A549 (cell line): Measurements from ENCODE around the gene TJP3. TPM values are rescaled to one million over a fixed set of nuclear protein-coding genes. Genes with fewer than 3 reads are reported as not detected.

ENCODE experiments used
- ATAC-seq, 2 experiments: fragments of 200-7000 bp in 1 of 2; fragments of >200 bp in 1 of 2; cut with Nextera tagmentation in 1 of 2; cut with Tn5 transposase in 1 of 2; 3 replicates each; pipeline versions ENCODE4 v1.8.0 to v1.9.1; 2018 to 2020; ENCODE audit warnings: mild to moderate bottlenecking in 1 of 2, moderate library complexity in 1 of 2
- CTCF ChIA-PET: fragments of 300-600 bp; sonication (Branson Sonifier 250); formaldehyde crosslinking; extraction: SDS; loops from one replicate; lab custom pipeline; 2021; ENCODE audit warnings: antibody characterized with exemption, inconsistent platforms; lab: Yijun Ruan, JAX
- POLR2A ChIA-PET: fragments of 350-600 bp; formaldehyde crosslinking; extraction: SDS; loops from one replicate; lab custom pipeline; 2021; ENCODE audit warnings: antibody characterized with exemption, inconsistent platforms; lab: Yijun Ruan, JAX
- DNase-seq, 2 experiments: peaks; one replicate each; pipeline versions ENCODE4 v3.0.0 to v3.0.0-alpha.2; 2011 to 2016; ENCODE audit warnings: low read depth in 1 of 2, low spot score in 1 of 2
- FAIRE-seq: peaks from 2 replicates; lab custom pipeline; 2011; peaks lifted over from hg19 to GRCh38; lab: Jason Lieb, UNC
- H3K27ac ChIP-seq, 2 experiments: fragments of >200 bp; sonication (Bioruptor Twin); formaldehyde crosslinking; 3 replicates each; pipeline ENCODE4 v1.5.1; 2016 to 2017
- H3K4me1 ChIP-seq: fragments of >200 bp; sonication (Bioruptor Twin); formaldehyde crosslinking; 3 replicates; pipeline ENCODE4 v1.6.1; 2016
- H3K4me2 ChIP-seq: fragments of >200 bp; sonication (Bioruptor Twin); formaldehyde crosslinking; 3 replicates; pipeline ENCODE4 v1.6.1; 2016
- H3K4me3 ChIP-seq: fragments of >200 bp; sonication (Bioruptor Twin); formaldehyde crosslinking; 3 replicates; pipeline ENCODE4 v1.5.1; 2016
- H3K9me3 ChIP-seq: fragments of >200 bp; sonication (Bioruptor Twin); formaldehyde crosslinking; 3 replicates; pipeline ENCODE4 v1.6.1; 2016
- BHLHE40 ChIP-seq: IDR thresholded peaks from 2 replicates; pipeline ENCODE4 v1.6.1; 2012; ENCODE audit warnings: low read depth, low read length, inconsistent platforms
- CEBPB ChIP-seq, 2 experiments: fragments of >200 bp in 1 of 2; sonication (Bioruptor Twin) in 1 of 2; formaldehyde crosslinking in 1 of 2; IDR thresholded peaks; 2 replicates each; pipeline ENCODE4 v1.6.1; 2012 to 2016
- FOSB ChIP-seq: fragments of 250-450 bp; sonication (Bioruptor Pico); IDR thresholded peaks from 2 replicates; pipeline ENCODE4 v1.5.0; 2020; ENCODE audit warnings: mild to moderate bottlenecking, moderate library complexity
- FOSL2 ChIP-seq, 2 experiments: fragments of 450-650 bp in 1 of 2; fragments of >200 bp in 1 of 2; sonication (Bioruptor Twin) in 1 of 2; formaldehyde crosslinking; IDR thresholded peaks; 2 replicates each; pipeline versions ENCODE4 v1.5.0 to v1.6.1; 2016 to 2020; ENCODE audit warnings: mild to moderate bottlenecking in 1 of 2, moderate library complexity in 1 of 2
- HDAC2 ChIP-seq: fragments of 200-600 bp; sonication (generic); IDR thresholded peaks from 2 replicates; pipeline ENCODE4 v1.6.1; 2016
- HEYL ChIP-seq: fragments of 250-450 bp; sonication (Bioruptor Pico); IDR thresholded peaks from 2 replicates; pipeline ENCODE4 v1.8.0; 2021; ENCODE audit warnings: mild to moderate bottlenecking, moderate library complexity
- HOXA7 ChIP-seq: fragments of 250-450 bp; sonication (Bioruptor Pico); IDR thresholded peaks from 2 replicates; pipeline ENCODE4 v1.5.0; 2020; ENCODE audit warnings: mild to moderate bottlenecking, moderate library complexity
- HOXB13 ChIP-seq: fragments of 250-450 bp; sonication (Bioruptor Pico); IDR thresholded peaks from 2 replicates; pipeline ENCODE4 v1.5.0; 2020; ENCODE audit warnings: low read depth, mild to moderate bottlenecking, moderate library complexity
- HOXB5 ChIP-seq: fragments of 250-450 bp; sonication (Bioruptor Pico); IDR thresholded peaks from 2 replicates; pipeline ENCODE4 v1.5.0; 2020; ENCODE audit warnings: mild to moderate bottlenecking, moderate library complexity
- MAFK ChIP-seq: fragments of 450-650 bp; IDR thresholded peaks from 2 replicates; pipeline ENCODE4 v1.6.1; 2014; ENCODE audit not compliant: partially characterized antibody
- MYC ChIP-seq: IDR thresholded peaks from 2 replicates; pipeline ENCODE4 v1.6.1; 2012; ENCODE audit warnings: mild to moderate bottlenecking, inconsistent platforms, low read length, improper control_type of control experiment, borderline replicate concordance
- NPAS2 ChIP-seq: fragments of 250-450 bp; sonication (Bioruptor Pico); IDR thresholded peaks from 2 replicates; pipeline ENCODE4 v1.8.0; 2022; ENCODE audit warnings: mild to moderate bottlenecking, moderate library complexity, borderline replicate concordance
- NR3C1 ChIP-seq: fragments of >200 bp; sonication (Bioruptor Twin); formaldehyde crosslinking; IDR thresholded peaks from 3 replicates; pipeline ENCODE4 v1.6.1; 2017
- POLR2AphosphoS2 ChIP-seq: conservative IDR thresholded peaks from 2 replicates; pipeline ENCODE4 v1.6.1; 2012; ENCODE audit warnings: low read length, improper control_type of control experiment, inconsistent platforms
- RAD21 ChIP-seq, 2 experiments: fragments of >200 bp in 1 of 2; sonication (Bioruptor Twin) in 1 of 2; formaldehyde crosslinking in 1 of 2; IDR thresholded peaks in 1 of 2; conservative IDR thresholded peaks in 1 of 2; 2 replicates in 1 of 2; 3 replicates in 1 of 2; pipeline ENCODE4 v1.6.1; 2012 to 2018; ENCODE audit warnings: inconsistent platforms in 1 of 2
- SMC3 ChIP-seq: fragments of >200 bp; sonication (Bioruptor Twin); formaldehyde crosslinking; IDR thresholded peaks from 3 replicates; pipeline ENCODE4 v1.6.1; 2018; ENCODE audit warnings: inconsistent platforms
- WGBS: methylation state at CpG from one replicate; pipeline ENCODE4 v1.1.6; 2017; ENCODE audit errors: missing lambda C conversion rate; 5-methylcytosine and 5-hydroxymethylcytosine counted together
- polyA plus RNA-seq, 4 experiments: library from polyadenylated mRNA; depleted of rRNA in 3 of 4; stranded (reverse); fragments of >200 nt; fragmentation: RNase III in 1 of 4; extraction: RNeasy Plus Mini Kit Qiagen cat#74134 plus additional on column Dnase treatment in 1 of 4; gene quantifications; 2 replicates in 3 of 4; 3 replicates in 1 of 4; pipeline ENCODE4 v1.2.3, GENCODE V29; 2011 to 2017
- TF ChIP-seq, protein P1 (sequence below): fragments of 450-650 bp; IDR thresholded peaks from 2 replicates; pipeline ENCODE4 v1.6.1; 2014; ENCODE audit warnings: antibody characterized with exemption
- TF ChIP-seq, protein P2 (sequence below): fragments of 250-450 bp; sonication (Bioruptor Pico); IDR thresholded peaks from 2 replicates; pipeline ENCODE4 v1.5.0; 2021; ENCODE audit warnings: mild to moderate bottlenecking, moderate library complexity, borderline replicate concordance
- TF ChIP-seq, protein P3 (sequence below): fragments of >200 bp; sonication (Bioruptor Twin); formaldehyde crosslinking; IDR thresholded peaks from 3 replicates; pipeline ENCODE4 v1.5.1; 2016
- TF ChIP-seq, protein P4 (sequence below): IDR thresholded peaks from 2 replicates; pipeline ENCODE4 v1.6.1; 2012; ENCODE audit warnings: low read depth, borderline replicate concordance
- TF ChIP-seq, protein P5 (sequence below): fragments of >200 bp; sonication (Bioruptor Twin); formaldehyde crosslinking; IDR thresholded peaks from 3 replicates; pipeline ENCODE4 v1.6.1; 2016

The TJP3 gene
- polyA plus RNA-seq, 2 of the 4 experiments (the other 2 are of a cell fraction), result 1.5 to 2.3 TPM

DNA sequence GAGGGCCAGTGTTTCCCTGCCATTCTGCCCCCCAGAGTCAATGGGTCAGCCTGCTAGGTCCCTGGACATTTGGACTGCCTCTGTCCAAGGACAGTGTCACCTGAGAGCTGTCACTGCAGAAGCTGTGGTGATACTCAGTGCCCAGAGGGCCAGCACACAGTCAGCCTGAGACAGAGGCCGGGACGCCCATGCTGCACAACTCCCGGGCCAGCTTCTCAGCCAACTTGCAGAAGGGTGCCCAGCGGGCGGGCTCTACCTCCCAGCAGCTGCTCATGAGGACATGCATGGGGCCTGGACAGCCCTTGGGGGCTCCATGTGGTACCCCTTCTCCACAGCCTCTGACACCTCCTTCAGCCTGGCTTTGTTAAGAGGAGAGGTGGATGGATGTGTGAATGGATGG is 67.6 kb downstream of the TJP3 start:
- WGBS, result no CpG with 5 or more reads among the region's 5 CpGs
- CTCF ChIA-PET, result interaction anchor here (1.1 to 1.6 kb wide), 2 partner anchors 13 to 14 kb away, joined by 3 read pairs; partner anchors contain the start of gene MRPL54

DNA sequence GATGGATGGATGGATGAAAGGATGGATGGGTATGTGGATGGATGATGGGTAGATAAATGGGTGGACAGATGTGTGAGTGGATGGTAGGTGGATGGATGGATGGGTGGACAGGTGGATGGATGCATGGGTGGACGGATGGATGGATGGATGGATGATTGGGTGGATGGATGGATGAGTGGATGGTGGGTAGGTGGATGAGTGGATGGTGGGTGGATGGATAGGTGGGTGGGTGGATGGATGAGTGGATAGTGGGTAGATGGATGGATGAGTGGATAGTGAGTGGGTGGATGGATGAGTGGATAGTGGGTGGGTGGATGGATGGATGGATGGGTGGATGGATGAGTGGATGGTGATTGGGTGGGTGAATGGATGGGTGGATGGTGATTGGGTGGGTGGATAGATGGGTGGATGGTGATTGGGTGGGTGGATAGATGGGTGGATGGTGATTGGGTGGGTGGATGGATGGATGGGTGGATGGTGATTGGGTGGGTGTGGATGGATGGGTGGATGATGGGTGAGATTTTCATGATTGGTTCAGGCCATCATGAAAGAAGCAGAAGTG is 68.4 kb downstream of the TJP3 start:
- TF ChIP-seq BHLHE40 (no peak), POLR2AphosphoS2 (no peak), HDAC2 (no peak), HEYL (CRISPR knock-in tag) (no peak), NR3C1 (no peak), RAD21 (conservative IDR thresholded peaks at IDR 0.05 in 1 of 2, IDR thresholded peaks at IDR 0.05 in 1 of 2) (no peak), MYC (no peak)
- TF ChIP-seq, protein P1, sequence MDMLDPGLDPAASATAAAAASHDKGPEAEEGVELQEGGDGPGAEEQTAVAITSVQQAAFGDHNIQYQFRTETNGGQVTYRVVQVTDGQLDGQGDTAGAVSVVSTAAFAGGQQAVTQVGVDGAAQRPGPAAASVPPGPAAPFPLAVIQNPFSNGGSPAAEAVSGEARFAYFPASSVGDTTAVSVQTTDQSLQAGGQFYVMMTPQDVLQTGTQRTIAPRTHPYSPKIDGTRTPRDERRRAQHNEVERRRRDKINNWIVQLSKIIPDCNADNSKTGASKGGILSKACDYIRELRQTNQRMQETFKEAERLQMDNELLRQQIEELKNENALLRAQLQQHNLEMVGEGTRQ, result no peak
- TF ChIP-seq, protein P2, sequence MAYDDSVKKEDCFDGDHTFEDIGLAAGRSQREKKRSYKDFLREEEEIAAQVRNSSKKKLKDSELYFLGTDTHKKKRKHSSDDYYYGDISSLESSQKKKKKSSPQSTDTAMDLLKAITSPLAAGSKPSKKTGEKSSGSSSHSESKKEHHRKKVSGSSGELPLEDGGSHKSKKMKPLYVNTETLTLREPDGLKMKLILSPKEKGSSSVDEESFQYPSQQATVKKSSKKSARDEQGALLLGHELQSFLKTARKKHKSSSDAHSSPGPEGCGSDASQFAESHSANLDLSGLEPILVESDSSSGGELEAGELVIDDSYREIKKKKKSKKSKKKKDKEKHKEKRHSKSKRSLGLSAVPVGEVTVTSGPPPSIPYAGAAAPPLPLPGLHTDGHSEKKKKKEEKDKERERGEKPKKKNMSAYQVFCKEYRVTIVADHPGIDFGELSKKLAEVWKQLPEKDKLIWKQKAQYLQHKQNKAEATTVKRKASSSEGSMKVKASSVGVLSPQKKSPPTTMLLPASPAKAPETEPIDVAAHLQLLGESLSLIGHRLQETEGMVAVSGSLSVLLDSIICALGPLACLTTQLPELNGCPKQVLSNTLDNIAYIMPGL (CRISPR knock-in tag), result no peak
- TF ChIP-seq, all 56 proteins: peak for 0
- ChIA-PET CTCF (no interaction called here), POLR2A (interaction anchor here (2.4 kb wide), 1 partner anchor 14 kb away, joined by 9 read pairs; the partner anchor contains the start of gene MRPL54)
- Histone ChIP-seq H3K9me3 (peaks cover 7% of the 10 kb centered on the region; the same call in 2 of the 3 replicates), H3K27ac (no peak overlapping the region), H3K4me3 (no peak overlapping the region), H3K4me2 (no peak overlapping the region), H3K4me1 (no peaks in the 10 kb centered on the region)
- ATAC-seq (no peak), DNase-seq (no peak), FAIRE-seq (no peak)
- 75% methylated on average over 1 of the region's 1 CpG for WGBS

More for the DNA sequence above, 67.6 kb downstream of the TJP3 start:
- TF ChIP-seq, protein P3, sequence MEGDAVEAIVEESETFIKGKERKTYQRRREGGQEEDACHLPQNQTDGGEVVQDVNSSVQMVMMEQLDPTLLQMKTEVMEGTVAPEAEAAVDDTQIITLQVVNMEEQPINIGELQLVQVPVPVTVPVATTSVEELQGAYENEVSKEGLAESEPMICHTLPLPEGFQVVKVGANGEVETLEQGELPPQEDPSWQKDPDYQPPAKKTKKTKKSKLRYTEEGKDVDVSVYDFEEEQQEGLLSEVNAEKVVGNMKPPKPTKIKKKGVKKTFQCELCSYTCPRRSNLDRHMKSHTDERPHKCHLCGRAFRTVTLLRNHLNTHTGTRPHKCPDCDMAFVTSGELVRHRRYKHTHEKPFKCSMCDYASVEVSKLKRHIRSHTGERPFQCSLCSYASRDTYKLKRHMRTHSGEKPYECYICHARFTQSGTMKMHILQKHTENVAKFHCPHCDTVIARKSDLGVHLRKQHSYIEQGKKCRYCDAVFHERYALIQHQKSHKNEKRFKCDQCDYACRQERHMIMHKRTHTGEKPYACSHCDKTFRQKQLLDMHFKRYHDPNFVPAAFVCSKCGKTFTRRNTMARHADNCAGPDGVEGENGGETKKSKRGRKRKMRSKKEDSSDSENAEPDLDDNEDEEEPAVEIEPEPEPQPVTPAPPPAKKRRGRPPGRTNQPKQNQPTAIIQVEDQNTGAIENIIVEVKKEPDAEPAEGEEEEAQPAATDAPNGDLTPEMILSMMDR, result no peak
- TF ChIP-seq MAFK (no peak), HEYL (CRISPR knock-in tag) (no peak), HOXB13 (CRISPR knock-in tag) (no peak), NPAS2 (CRISPR knock-in tag) (no peak), HOXA7 (no peak), HOXB5 (CRISPR knock-in tag) (no peak), CEBPB (IDR thresholded peaks at IDR 0.05) (no peak), FOSB (CRISPR knock-in tag) (no peak), NR3C1 (no peak), FOSL2 (IDR thresholded peaks at IDR 0.05) (no peak), FOSL2 (CRISPR knock-in tag; IDR thresholded peaks at IDR 0.05) (no peak), SMC3 (no peak)
- TF ChIP-seq, protein P4, sequence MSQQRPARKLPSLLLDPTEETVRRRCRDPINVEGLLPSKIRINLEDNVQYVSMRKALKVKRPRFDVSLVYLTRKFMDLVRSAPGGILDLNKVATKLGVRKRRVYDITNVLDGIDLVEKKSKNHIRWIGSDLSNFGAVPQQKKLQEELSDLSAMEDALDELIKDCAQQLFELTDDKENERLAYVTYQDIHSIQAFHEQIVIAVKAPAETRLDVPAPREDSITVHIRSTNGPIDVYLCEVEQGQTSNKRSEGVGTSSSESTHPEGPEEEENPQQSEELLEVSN, result no peak
- TF ChIP-seq, protein P5, sequence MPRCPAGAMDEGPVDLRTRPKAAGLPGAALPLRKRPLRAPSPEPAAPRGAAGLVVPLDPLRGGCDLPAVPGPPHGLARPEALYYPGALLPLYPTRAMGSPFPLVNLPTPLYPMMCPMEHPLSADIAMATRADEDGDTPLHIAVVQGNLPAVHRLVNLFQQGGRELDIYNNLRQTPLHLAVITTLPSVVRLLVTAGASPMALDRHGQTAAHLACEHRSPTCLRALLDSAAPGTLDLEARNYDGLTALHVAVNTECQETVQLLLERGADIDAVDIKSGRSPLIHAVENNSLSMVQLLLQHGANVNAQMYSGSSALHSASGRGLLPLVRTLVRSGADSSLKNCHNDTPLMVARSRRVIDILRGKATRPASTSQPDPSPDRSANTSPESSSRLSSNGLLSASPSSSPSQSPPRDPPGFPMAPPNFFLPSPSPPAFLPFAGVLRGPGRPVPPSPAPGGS, result no peak
- Histone ChIP-seq H3K9me3 (no peaks in the 10 kb centered on the region), H3K4me1 (no peaks in the 10 kb centered on the region), H3K27ac (no peak overlapping the region), H3K4me3 (no peak overlapping the region), H3K4me2 (no peak overlapping the region)
- FAIRE-seq (no peak), ATAC-seq (no peak), DNase-seq (no peak)
- POLR2A ChIA-PET, result interaction anchor here (2.4 kb wide), 1 partner anchor 13 kb away, joined by 9 read pairs; the partner anchor contains the start of gene MRPL54
